HG03039 (cell line): Measurements from ENCODE around the gene RAI2.
"Not testable (repeated sequence)": the region's sequence is repeated elsewhere in the genome, so short reads cannot be mapped to it uniquely, and the experiment has no call there.

Experiments used
- ATAC-seq: cut with Tn5 transposase; IDR thresholded peaks from one replicate; pipeline ENCODE4 v1.9.1; 2021; ENCODE audit warnings: mild to moderate bottlenecking, moderate library complexity; ENCODE audit not compliant: unreplicated experiment

The RAI2 gene

DNA sequence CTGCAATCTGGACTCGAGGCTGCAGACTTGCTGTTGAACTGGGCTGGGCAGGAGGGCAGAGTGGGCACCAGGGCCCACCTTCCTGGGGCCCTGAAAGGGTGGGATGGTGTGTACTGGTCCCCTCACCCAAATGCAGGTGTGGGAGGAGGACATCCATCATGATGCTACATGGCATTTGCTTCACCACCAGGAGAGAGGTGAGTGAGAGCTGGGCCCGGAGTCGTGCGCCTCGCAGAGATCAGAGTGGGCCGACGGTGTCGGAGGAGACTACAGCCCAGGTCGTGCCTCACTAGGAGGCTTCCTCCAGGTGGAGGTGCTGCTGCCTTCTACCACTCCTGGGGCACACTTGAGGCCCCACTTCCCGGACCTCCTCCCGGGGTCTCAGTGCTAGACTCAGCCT, 73.5 kb downstream of the RAI2 start:
- ATAC-seq: no peak

DNA sequence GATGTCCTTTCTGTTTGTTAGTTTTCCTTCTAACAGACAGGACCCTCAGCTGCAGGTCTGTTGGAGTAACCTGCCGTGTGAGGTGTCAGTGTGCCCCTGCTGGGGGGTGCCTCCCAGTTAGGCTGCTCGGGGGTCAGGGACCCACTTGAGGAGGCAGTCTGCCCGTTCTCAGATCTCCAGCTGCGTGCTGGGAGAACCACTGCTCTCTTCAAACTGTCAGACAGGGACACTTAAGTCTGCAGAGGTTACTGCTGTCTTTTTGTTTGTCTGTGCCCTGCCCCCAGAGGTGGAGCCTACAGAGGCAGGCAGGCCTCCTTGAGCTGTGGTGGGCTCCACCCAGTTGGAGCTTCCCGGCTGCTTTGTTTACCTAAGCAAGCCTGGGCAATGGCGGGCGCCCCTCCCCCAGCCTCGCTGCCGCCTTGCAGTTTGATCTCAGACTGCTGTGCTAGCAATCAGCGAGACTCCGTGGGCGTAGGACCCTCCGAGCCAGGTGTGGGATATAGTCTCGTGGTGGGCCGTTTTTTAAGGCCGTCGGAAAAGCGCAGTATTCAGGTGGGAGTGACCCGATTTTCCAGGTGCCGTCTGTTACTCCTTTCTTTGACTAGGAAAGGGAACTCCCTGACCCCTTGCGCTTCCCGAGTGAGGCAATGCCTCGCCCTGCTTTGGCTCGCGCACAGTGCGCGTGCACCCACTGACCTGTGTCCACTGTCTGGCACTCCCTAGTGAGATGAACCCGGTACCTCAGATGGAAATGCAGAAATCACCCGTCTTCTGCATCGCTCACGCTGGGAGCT, 74.3 kb downstream of the RAI2 start:
- not testable (repeated sequence) for ATAC-seq

GRCh38 chrX:17779434-17779833, 81.7 kb downstream of the RAI2 start:
- ATAC-seq: no peak

- no peak for ATAC-seq
Observed at GRCh38 chrX:17778997-17779396, 82.1 kb downstream of the RAI2 start.

DNA sequence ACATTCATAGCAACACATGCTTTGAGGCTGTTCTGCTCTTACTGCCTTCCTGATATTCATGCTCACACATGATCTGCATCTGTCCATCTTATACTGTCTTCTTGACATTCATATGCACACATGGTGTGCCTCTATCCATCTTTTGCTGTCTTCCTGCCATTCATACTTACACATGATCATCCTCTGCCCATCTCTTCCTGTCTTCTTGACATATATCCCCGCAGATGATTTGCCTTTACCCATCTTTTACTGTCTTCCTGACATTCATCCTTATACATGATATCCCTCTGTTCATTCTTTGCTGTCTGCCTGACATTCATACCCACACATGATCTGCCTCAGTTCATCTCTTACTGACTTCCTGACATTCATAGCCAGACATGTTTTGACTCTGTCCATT, 87.0 kb downstream of the RAI2 start:
- ATAC-seq: no peak

DNA sequence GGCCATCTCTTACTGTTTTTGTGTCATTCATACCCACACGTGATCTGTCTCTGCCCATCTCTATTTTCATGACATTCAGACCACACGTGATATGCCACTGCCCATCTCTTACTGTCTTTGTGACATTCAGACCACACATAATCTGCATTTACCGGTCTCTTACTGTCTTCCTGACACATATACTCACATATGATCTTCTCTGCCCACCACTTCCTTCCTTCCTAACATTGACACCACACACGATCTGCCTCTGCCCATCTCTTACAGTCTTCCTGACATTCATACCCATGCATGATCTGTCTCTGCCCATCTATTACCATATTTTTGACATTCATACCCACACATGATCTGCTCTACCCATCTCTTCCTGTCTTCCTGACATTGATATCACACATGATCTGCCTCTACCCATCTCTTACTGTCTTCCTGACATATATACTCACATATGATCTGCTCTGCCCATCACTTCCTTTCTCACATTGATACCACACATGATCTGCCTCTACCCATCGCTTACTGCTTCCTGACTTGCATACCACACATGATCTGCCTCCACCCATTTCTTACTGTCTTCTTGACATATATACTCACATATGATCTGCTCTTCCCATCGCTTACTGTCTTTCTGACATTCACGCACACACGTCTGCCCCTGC, 87.7 kb downstream of the RAI2 start:
- ATAC-seq: no peak

DNA sequence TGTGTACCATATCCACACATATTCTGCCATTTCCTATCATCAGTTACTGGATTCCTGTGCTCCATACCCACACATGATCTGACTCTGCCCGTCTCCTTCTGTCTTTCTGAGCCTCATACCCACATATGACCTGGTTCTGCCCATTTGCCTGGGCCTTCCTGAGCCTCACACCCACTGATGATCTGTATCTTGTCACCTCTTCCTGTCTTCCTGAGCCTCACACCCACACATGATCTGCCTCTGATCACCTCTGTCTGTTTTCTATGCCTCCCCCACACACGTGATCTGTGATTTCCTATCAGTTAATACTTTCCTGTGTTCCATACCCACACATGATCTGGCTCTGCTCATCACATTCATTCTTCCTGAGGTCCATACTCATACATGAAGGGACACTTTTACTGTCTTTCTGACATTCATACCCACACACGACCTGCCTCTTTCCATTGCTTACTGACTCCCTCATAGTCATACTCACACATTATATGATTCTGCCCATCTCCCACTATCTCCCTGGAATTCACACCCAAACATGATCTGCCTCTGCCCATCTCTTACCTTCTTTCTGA, 91.3 kb downstream of the RAI2 start:
- no peak for ATAC-seq

- no peak for ATAC-seq
Observed at GRCh38 chrX:17768997-17769396, 92.1 kb downstream of the RAI2 start.

GRCh38 chrX:17767734-17768133, 93.4 kb downstream of the RAI2 start:
- ATAC-seq: no peak

DNA sequence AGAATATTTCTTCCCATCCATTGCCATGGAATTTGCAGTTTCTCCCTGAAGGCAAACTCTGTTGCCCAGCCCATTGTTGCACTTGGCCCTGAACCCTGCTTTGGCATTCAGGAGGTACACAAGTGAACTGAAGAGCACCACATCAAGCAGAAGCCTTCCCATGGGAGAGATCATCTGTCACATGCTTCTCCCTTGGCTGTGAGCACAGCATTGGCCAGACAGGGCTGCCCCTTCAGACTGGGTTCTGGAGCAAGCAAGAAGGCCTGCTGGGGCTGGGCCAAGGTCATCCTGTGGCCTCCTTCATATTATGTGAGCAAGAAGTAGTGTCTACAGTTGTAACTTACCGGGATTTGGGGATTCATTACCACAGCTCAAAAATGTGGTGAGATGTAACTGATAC, 101.1 kb downstream of the RAI2 start:
- ATAC-seq: no peak

- ATAC-seq: no peak
Observed at GRCh38 chrX:17758382-17758781, 102.7 kb downstream of the RAI2 start.

- no peak for ATAC-seq
Observed at GRCh38 chrX:17750436-17750835, 110.7 kb downstream of the RAI2 start.
